B cell (primary cell): ENCODE data around the gene GALM. TPM values are rescaled to one million over a fixed set of nuclear protein-coding genes. Genes with fewer than 3 reads are reported as not detected.

Experiments used
- ATAC-seq: fragments of 200-7000 bp; cut with Tn5 transposase; one replicate; pipeline ENCODE4 v1.10.0; 2021; ENCODE audit warnings: low read depth, mild to moderate bottlenecking, moderate number of reproducible peaks, moderate library complexity
- CTCF ChIA-PET: fragments of 350-600 bp; sonication (Branson Sonifier 250); formaldehyde crosslinking; loops from one replicate; lab custom pipeline; 2021; ENCODE audit warnings: antibody characterized with exemption, inconsistent platforms; lab: Charles Lee
- POLR2A ChIA-PET: fragments of 350-600 bp; sonication (Branson Sonifier 250); formaldehyde crosslinking; loops from one replicate; lab custom pipeline; 2021; ENCODE audit warnings: antibody characterized with exemption; lab: Charles Lee
- DNase-seq: peaks from one replicate; pipeline ENCODE4 v3.0.0; 2013
- H2AFZ ChIP-seq: 2 replicates; pipeline ENCODE4 v1.6.1; 2012; ENCODE audit warnings: mild to moderate bottlenecking, low read depth, low read length; ENCODE audit not compliant: insufficient read depth, poor library complexity, severe bottlenecking
- H3K27ac ChIP-seq, 2 donors: 1 replicate in 1 of 2; 2 replicates in 1 of 2; pipeline ENCODE4 v1.5.1; 2012 to 2013; ENCODE audit warnings: low read length in 2 of 2, mild to moderate bottlenecking in 2 of 2, moderate library complexity in 1 of 2
- H3K27me3 ChIP-seq, 4 experiments: fragments of 200-600 bp in 1 of 4; sonication (generic) in 1 of 4; replicated peaks in 1 of 4; 1 replicate in 2 of 4; 2 replicates in 2 of 4; pipeline versions ENCODE4 v1.6.1 to v1.7.0; 2013 to 2016; ENCODE audit warnings: low read length in 3 of 4, mild to moderate bottlenecking in 2 of 4, mixed read lengths in 1 of 4, moderate library complexity in 1 of 4; ENCODE audit not compliant: insufficient read depth in 4 of 4, control insufficient read depth in 3 of 4; ENCODE audit errors: control extremely low read depth in 1 of 4
- H3K36me3 ChIP-seq, 2 experiments: replicated peaks in 1 of 2; 1 replicate in 1 of 2; 2 replicates in 1 of 2; pipeline versions ENCODE4 v1.6.1 to v1.7.1; 2013; ENCODE audit warnings: low read length in 1 of 2; ENCODE audit not compliant: insufficient read depth in 2 of 2, control insufficient read depth in 1 of 2; ENCODE audit errors: control extremely low read depth in 1 of 2, extremely low read depth in 1 of 2
- H3K4me1 ChIP-seq, 2 donors: fragments of 200-600 bp in 1 of 2; sonication (generic) in 1 of 2; 1 replicate in 1 of 2; 2 replicates in 1 of 2; pipeline versions ENCODE4 v1.5.1 to v1.6.1; 2013 to 2017; ENCODE audit warnings: low read length in 2 of 2; ENCODE audit not compliant: control insufficient read depth in 2 of 2, insufficient read depth in 2 of 2
- H3K4me2 ChIP-seq: replicated peaks from 2 replicates; pipeline ENCODE3; 2012; ENCODE audit warnings: mild to moderate bottlenecking, low read depth, low read length; ENCODE audit not compliant: poor library complexity, severe bottlenecking
- H3K4me3 ChIP-seq, 5 experiments: fragments of 200-600 bp in 1 of 5; sonication (generic) in 1 of 5; 1 replicate in 3 of 5; 2 replicates in 2 of 5; pipeline versions ENCODE4 v1.5.1 to v1.7.0; 2011 to 2016; ENCODE audit warnings: low read length in 4 of 5, mild to moderate bottlenecking in 4 of 5, low read depth in 2 of 5, control low read depth in 1 of 5, moderate library complexity in 1 of 5; ENCODE audit not compliant: insufficient read depth in 1 of 5; ENCODE audit errors: control extremely low read depth in 1 of 5, extremely low read depth in 1 of 5
- H3K79me2 ChIP-seq: fragments of 200-600 bp; sonication (generic); one replicate; pipeline ENCODE4 v1.6.0; 2016; ENCODE audit warnings: low read length; ENCODE audit not compliant: control insufficient read depth, insufficient read depth
- H3K9ac ChIP-seq: fragments of 200-600 bp; sonication (generic); 2 replicates; pipeline ENCODE4 v1.6.1; 2017; ENCODE audit warnings: mild to moderate bottlenecking, low read length, moderate library complexity
- H3K9me3 ChIP-seq, 3 donors: one replicate each; pipeline versions ENCODE4 v1.6.1 to v1.7.1; 2013; ENCODE audit warnings: low read length in 2 of 3; ENCODE audit not compliant: control insufficient read depth in 2 of 3, insufficient read depth in 1 of 3; ENCODE audit errors: control extremely low read depth in 1 of 3
- H4K20me1 ChIP-seq: 2 replicates; pipeline ENCODE4 v1.6.0; 2012; ENCODE audit warnings: mild to moderate bottlenecking, low read length; ENCODE audit not compliant: insufficient read depth, control insufficient read depth, poor library complexity, severe bottlenecking
- H3K27ac Mint-ChIP-seq: one replicate; pipeline ENCODE4 v1.8.0; 2021; ENCODE audit warnings: mixed read lengths
- H3K27me3 Mint-ChIP-seq: one replicate; pipeline ENCODE4 v1.8.0; 2021; ENCODE audit warnings: mixed read lengths
- H3K4me1 Mint-ChIP-seq: one replicate; pipeline ENCODE4 v1.8.0; 2021; ENCODE audit warnings: mixed read lengths
- H3K4me3 Mint-ChIP-seq: one replicate; pipeline ENCODE4 v1.8.0; 2021; ENCODE audit warnings: mixed read lengths
- H3K9me3 Mint-ChIP-seq: one replicate; pipeline ENCODE4 v1.8.0; 2022; ENCODE audit warnings: mixed read lengths; ENCODE audit not compliant: insufficient read depth
- CTCF ChIP-seq: fragments of 200-600 bp; IDR thresholded peaks from one replicate; pipeline ENCODE4 v1.8.0; 2022; ENCODE audit warnings: antibody characterized with exemption, mild to moderate bottlenecking
- EZH2 ChIP-seq: IDR thresholded peaks from 2 replicates; pipeline ENCODE4 v1.6.1; 2012; ENCODE audit warnings: borderline replicate concordance, low read depth, mild to moderate bottlenecking, moderate library complexity, low read length; ENCODE audit not compliant: insufficient read depth, poor library complexity, severe bottlenecking
- WGBS: methylation state at CpG from one replicate; pipeline ENCODE4 v1.1.5; 2013; ENCODE audit warnings: missing lambda C conversion rate; ENCODE audit not compliant: insufficient coverage; 5-methylcytosine and 5-hydroxymethylcytosine counted together
- intact Hi-C: fragments of 100-400 bp; cut with micrococcal nuclease; formaldehyde crosslinking; loops from one replicate; pipeline ENCODE4 v1.10.0; 2022
- polyA plus RNA-seq: library from polyadenylated mRNA; depleted of rRNA; stranded (reverse); fragments of >200 nt; gene quantifications from 2 replicates; pipeline ENCODE4 v1.2.3, GENCODE V29; 2012
- total RNA-seq, 2 donors: library from RNA; stranded (reverse); fragments of 120-200 nt in 1 of 2; gene quantifications; 1 replicate in 1 of 2; 2 replicates in 1 of 2; pipeline versions ENCODE4 v1.2.3 to v1.2.4, GENCODE V29; 2013 to 2022

Gene GALM
- total and polyA plus RNA-seq, 2 donors (not counting 1 experiment from before 2014, with no cell fraction given), result 5.1 to 9.7 TPM

GRCh38 chr2:38778687-38779082 lies 112.8 kb downstream of the GALM start:
- H3K27ac ChIP-seq, result peak overlapping the region; percentile 31 to 82
- H3K4me3 Mint-ChIP-seq, result peak overlapping the region; percentile 98
- DNase-seq, result no peak
- H3K27ac Mint-ChIP-seq, result peak overlapping the region; percentile 95
- 38% methylated on average over 1 of the region's 8 CpGs for WGBS
- no peaks in the 10 kb centered on the region for H4K20me1 ChIP-seq
- H3K4me1 ChIP-seq, result peaks cover 6 to 10% of the 10 kb centered on the region in 2 donors
- peaks cover 11% of the 10 kb centered on the region for H3K4me1 Mint-ChIP-seq
- H3K79me2 ChIP-seq, result peaks cover 13% of the 10 kb centered on the region
- POLR2A ChIA-PET, result interaction anchor here (2.6 kb wide), 1 partner anchor 27 kb away, joined by 10 read pairs; the partner anchor contains the start of gene SRSF7
- no peak for ATAC-seq
- peaks cover 17% of the 10 kb centered on the region for H3K27me3 Mint-ChIP-seq
- H3K4me3 ChIP-seq, result peak overlapping the region; percentile 52 to 95 (median 81)
- peaks cover 2 to 17% of the 10 kb centered on the region in 2 experiments for H3K36me3 ChIP-seq
- peak overlapping the region; percentile 99 for H2AFZ ChIP-seq
- peak overlapping the region; percentile 84 for H3K4me2 ChIP-seq
- no peaks in the 10 kb centered on the region for H3K9me3 ChIP-seq
- CTCF ChIA-PET, result no interaction called here
- no peaks in the 10 kb centered on the region for H3K9me3 Mint-ChIP-seq
- peak overlapping the region; percentile 89 for H3K9ac ChIP-seq
- no peak for TF ChIP-seq CTCF
- TF ChIP-seq EZH2, result no peak
- H3K27me3 ChIP-seq, result peaks cover 0 to 3% (median 0%) of the 10 kb centered on the region in 4 experiments
- intact Hi-C loops, result loop anchor here (1.0 to 10.0 kb wide), 5 partner anchors 27 to 1814 kb away; partner anchors contain the start of genes DHX57, MORN2, SRSF7 and STRN

DNA sequence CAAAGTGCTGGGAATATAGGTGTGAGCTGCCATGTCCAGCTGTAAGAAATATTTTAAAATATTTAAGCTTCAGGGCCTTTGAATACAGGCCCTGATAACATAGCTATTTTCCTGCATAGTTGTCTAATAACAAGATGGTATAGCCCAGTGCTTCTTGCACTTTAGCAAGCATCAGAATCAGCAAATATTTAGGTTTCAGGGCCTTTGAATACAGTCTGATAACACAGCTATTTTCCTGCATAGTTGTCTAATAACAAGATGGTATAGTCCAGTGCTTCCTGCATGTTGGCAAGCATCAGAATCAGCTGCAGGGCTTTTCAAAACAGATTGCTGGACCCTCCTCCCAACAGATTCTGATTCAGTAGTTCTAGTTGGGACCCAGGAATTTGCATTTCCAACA lies 117.7 kb downstream of the GALM start:
- peaks cover 2 to 17% of the 10 kb centered on the region in 2 experiments for H3K36me3 ChIP-seq
- H3K4me1 Mint-ChIP-seq, result peaks cover 4% of the 10 kb centered on the region
- H3K27me3 ChIP-seq, result no peaks in the 10 kb centered on the region
- no peaks in the 10 kb centered on the region for H3K9me3 Mint-ChIP-seq
- TF ChIP-seq CTCF (no peak), EZH2 (no peak)
- H3K79me2 ChIP-seq, result peaks cover 8% of the 10 kb centered on the region
- H2AFZ ChIP-seq, result no peak overlapping the region
- no peak overlapping the region for H3K27ac ChIP-seq
- no peak overlapping the region for H3K4me2 ChIP-seq
- H3K9ac ChIP-seq, result no peak overlapping the region
- no peaks in the 10 kb centered on the region for H4K20me1 ChIP-seq
- H3K27ac Mint-ChIP-seq, result no peak overlapping the region
- DNase-seq, result no peak
- intact Hi-C loops, result no loop called here
- no peak overlapping the region for H3K4me3 ChIP-seq
- POLR2A ChIA-PET, result interaction anchor here (0.5 kb wide), 1 partner anchor 33 kb away, joined by 3 read pairs; no protein-coding TSS in a partner anchor
- H3K4me1 ChIP-seq, result peaks cover 4 to 6% of the 10 kb centered on the region in 2 donors
- no peaks in the 10 kb centered on the region for H3K9me3 ChIP-seq
- no peak overlapping the region for H3K4me3 Mint-ChIP-seq
- CTCF ChIA-PET, result no interaction called here
- no peaks in the 10 kb centered on the region for H3K27me3 Mint-ChIP-seq
- no peak for ATAC-seq
